ENCODE data around the gene NLRP9.
"Not testable (repeated sequence)": the region's sequence is repeated elsewhere in the genome, so short reads cannot be mapped to it uniquely, and the experiment has no call there.

NLRP9 gene

GRCh38 chr19:55738302-55738701 lies at the start of gene NLRP9:
NLRP9 (minus strand) TSS chr19:55738402; CDS start chr19:55738374, 28 bp downstream.
- DNase-seq (ENCODE audit: low spot score): no peak

GRCh38 chr19:55781112-55781511 lies 42.9 kb upstream of the NLRP9 start:
- DNase-seq (ENCODE audit: low spot score): no peak

GRCh38 chr19:55778331-55778730 lies 40.1 kb upstream of the NLRP9 start:
- no peak for DNase-seq (ENCODE audit: low spot score)

GRCh38 chr19:55777528-55777927 lies 39.3 kb upstream of the NLRP9 start:
- peak; percentile 48 for DNase-seq (ENCODE audit: low spot score)

- not testable (repeated sequence) for DNase-seq (ENCODE audit: low spot score)
Observed at GRCh38 chr19:55769632-55770031, 31.4 kb upstream of the NLRP9 start.

- not testable (repeated sequence) for DNase-seq (ENCODE audit: low spot score)
Observed at GRCh38 chr19:55768818-55769217, 30.6 kb upstream of the NLRP9 start, which contains the start of gene RFPL4AL1. RFPL4AL1 (plus strand) TSS chr19:55769118; CDS start chr19:55771805, 2,687 bp downstream.

GRCh38 chr19:55766466-55766865 lies 28.3 kb upstream of the NLRP9 start:
- no peak for DNase-seq (ENCODE audit: low spot score)

- DNase-seq (ENCODE audit: low spot score): not testable (repeated sequence)
Observed at GRCh38 chr19:55758797-55759196, 20.6 kb upstream of the NLRP9 start, which contains the start of gene RFPL4A. RFPL4A (plus strand) TSS chr19:55759097; CDS start chr19:55761801, 2,704 bp downstream.

GRCh38 chr19:55756808-55757207 lies 18.6 kb upstream of the NLRP9 start:
- not testable (repeated sequence) for DNase-seq (ENCODE audit: low spot score)

- DNase-seq (ENCODE audit: low spot score): no peak
Observed at GRCh38 chr19:55753401-55753800, 15.2 kb upstream of the NLRP9 start.

- no peak for DNase-seq (ENCODE audit: low spot score)
Observed at GRCh38 chr19:55750715-55751114, 12.5 kb upstream of the NLRP9 start.

- DNase-seq (ENCODE audit: low spot score): not testable (repeated sequence)
Observed at GRCh38 chr19:55730378-55730777, 7.8 kb downstream of the NLRP9 start.

- no peak for DNase-seq (ENCODE audit: low spot score)
Observed at GRCh38 chr19:55723491-55723890, 14.7 kb downstream of the NLRP9 start.

GRCh38 chr19:55720801-55721200 lies 17.4 kb downstream of the NLRP9 start:
- no peak for DNase-seq (ENCODE audit: low spot score)

GRCh38 chr19:55720214-55720746 lies 17.9 kb downstream of the NLRP9 start:
- no peak for DNase-seq (ENCODE audit: low spot score)

- not testable (repeated sequence) for DNase-seq (ENCODE audit: low spot score)
Observed at GRCh38 chr19:55717879-55718711, 20.1 kb downstream of the NLRP9 start.

- no peak for DNase-seq (ENCODE audit: low spot score)
Observed at GRCh38 chr19:55717251-55717650, 21.0 kb downstream of the NLRP9 start.

- DNase-seq (ENCODE audit: low spot score): no peak
Observed at GRCh38 chr19:55716531-55716930, 21.7 kb downstream of the NLRP9 start.

- DNase-seq (ENCODE audit: low spot score): no peak
Observed at GRCh38 chr19:55712804-55713631, 25.2 kb downstream of the NLRP9 start.

GRCh38 chr19:55711719-55712118 lies 26.5 kb downstream of the NLRP9 start:
- no peak for DNase-seq (ENCODE audit: low spot score)

GRCh38 chr19:55705972-55706371 lies 32.2 kb downstream of the NLRP9 start:
- no peak for DNase-seq (ENCODE audit: low spot score)

GRCh38 chr19:55704494-55705245 lies 33.5 kb downstream of the NLRP9 start:
- DNase-seq (ENCODE audit: low spot score): no peak
